RCC 7860 (cell line): ENCODE data around the gene CAPZB.

Source experiments
- DNase-seq: peaks from one replicate; pipeline ENCODE4 v3.0.0-alpha.2; 2015; ENCODE audit warnings: low spot score
- FAIRE-seq: peaks from 2 replicates; lab custom pipeline; 2012; peaks lifted over from hg19 to GRCh38; lab: Jason Lieb, UNC

The CAPZB gene

GRCh38 chr1:19450811-19451515 lies 34.4 kb downstream of the CAPZB start:
- DNase-seq (peak; percentile 84), FAIRE-seq (peak; percentile 91)

DNA sequence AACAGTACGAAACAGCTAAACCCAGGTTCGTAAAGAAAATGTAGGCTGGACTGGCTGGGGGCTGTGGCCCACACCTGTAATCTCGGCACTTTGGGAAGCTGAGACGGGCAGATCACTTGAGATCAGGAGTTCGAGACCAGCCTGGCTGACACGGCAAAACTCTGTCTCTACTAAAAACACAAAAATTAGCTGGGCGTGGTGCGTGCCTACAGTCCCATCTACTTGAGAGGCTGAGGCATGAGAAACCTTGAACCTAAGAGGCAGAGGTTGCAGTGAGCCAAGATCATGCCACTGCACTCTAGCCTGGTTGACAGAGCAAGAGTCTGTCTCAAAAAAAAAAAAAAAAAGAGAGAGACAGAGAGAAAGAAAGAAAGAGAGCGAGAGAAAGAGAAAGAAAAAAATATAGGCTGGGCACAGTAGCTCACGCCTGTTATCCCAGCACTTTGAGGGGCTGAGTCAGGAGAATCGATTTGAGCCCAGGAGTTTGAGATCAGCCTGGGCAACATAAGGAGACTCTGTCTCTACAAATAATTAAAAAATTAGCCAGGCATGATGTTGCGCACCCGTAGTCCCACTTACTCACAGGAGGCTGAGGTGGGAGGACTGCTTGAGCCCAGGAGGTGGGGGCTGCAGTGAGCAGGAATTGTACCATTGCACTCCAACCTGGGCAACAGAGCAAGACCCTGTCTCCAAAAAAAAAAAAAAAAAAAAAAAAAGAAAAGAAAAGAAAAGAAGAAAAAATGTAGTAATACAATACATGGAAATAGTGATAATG lies 35.7 kb downstream of the CAPZB start:
- DNase-seq, result peak; percentile 20
- FAIRE-seq, result no peak

DNA sequence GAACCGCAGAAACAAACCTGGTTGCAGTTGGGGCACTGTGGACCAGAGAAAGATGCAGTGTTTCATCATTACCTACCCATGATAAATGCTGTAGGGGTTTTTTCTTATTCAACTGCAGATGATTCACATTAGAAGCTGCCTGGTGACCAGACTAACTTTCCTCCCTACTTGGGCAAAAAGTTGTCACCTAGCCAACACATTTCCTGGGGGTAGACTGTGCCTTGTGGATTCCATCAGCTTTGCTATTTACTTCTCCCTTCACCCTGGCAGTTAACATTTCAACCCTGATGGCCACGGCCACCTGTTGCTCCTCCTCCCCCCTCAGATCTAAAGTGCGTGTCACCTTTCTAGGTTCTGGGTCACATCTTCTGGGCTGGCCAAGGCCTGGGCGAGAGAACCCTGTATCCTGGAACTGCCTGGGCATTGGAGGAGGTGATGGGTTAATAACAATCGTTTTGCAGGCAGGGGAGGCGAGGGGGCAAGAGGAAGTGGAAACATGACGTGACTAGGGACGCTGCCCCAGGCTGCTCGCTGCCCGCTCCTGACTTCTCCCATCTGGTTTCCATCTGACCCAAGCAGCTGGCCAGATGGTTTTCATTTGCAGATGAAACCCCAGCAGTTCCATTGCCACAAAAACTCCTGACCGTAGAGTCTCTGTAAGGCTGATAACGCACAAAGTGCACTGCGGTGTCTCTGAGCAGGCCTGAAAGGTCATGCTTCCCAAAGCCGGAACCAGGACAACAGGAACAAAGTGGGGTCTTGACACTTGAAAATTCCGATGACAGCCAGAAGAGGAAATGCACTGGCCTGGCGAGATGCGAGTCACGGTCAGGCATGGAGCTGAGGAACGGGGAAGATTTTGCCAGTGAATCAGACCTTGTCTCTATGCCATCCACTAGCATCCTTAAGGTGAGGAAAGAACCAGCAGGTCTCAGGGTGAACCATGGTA lies 36.6 kb downstream of the CAPZB start:
- FAIRE-seq, result peak; percentile 97
- DNase-seq, result peak; percentile 98

DNA sequence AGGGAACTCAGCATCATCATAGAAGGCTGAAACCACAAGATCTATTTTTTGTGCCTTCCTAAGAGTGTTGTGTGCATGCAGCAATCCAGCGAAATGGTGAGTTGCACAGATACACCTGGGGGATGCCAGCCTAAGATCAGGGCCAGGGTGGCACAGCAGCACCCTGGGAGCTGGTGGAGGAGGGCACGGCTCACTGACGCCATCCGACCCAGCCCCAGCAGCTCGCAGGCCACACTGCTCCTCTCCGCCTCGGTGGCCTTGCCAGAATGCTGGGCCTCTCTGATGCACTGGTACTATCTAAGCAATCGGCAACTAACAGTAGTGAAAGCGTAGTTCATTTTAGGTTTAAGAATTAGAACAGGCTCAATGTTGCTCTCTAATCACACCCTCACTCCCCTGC lies 37.8 kb downstream of the CAPZB start:
- FAIRE-seq (no peak), DNase-seq (no peak)

- no peak for FAIRE-seq
- peak; percentile 52 for DNase-seq
These were observed 39.7 kb downstream of the CAPZB start for GRCh38 chr1:19445417-19446342.

GRCh38 chr1:19444296-19445021 lies 40.9 kb downstream of the CAPZB start:
- FAIRE-seq (no peak), DNase-seq (no peak)

- no peak for DNase-seq
- FAIRE-seq, result no peak
These were observed 42.0 kb downstream of the CAPZB start for GRCh38 chr1:19443326-19443725.

DNA sequence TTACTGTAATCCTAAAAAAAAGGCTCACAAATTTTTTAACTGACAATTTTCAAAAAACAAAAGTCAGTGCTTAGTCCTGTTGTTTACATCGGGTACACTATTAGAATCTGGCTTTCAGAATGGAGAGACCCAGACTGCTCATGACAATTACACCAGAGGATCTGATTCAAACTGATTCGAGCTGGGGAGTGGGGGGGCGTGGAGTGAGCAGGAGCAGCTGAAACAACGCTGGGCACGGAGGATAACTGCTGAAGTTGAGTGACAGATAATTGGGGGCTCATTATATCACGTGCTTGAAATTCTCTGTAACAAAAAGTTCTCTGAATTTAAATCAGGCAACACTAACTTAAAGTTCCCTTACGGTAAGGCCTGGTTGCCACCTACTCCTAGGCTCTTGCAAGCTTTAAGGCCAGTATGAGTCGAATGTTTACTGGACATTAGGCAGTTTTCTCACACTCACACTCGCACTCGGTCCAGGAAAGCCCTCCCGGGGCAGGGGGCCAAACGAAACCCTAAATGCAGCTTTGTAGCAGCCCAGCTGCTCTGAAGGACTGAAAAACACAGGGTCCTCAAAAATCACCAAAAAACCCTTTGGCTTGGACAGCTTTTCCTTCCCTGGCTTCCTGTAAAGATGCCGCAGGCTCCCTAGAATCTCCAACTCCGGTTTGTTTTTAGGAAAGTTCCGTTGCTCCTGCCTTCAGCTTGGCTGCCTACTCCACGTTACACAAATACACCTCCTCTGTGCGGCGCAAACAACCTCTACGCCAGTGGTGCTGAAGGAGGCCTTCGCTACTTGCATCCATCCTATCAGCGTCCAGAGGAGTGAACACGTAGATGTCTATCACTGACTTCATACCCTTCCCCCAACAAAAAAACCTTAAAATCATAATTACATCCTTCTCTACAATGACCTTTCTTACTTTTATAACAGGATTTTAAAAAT lies 42.9 kb downstream of the CAPZB start:
- FAIRE-seq (no peak), DNase-seq (no peak)

DNA sequence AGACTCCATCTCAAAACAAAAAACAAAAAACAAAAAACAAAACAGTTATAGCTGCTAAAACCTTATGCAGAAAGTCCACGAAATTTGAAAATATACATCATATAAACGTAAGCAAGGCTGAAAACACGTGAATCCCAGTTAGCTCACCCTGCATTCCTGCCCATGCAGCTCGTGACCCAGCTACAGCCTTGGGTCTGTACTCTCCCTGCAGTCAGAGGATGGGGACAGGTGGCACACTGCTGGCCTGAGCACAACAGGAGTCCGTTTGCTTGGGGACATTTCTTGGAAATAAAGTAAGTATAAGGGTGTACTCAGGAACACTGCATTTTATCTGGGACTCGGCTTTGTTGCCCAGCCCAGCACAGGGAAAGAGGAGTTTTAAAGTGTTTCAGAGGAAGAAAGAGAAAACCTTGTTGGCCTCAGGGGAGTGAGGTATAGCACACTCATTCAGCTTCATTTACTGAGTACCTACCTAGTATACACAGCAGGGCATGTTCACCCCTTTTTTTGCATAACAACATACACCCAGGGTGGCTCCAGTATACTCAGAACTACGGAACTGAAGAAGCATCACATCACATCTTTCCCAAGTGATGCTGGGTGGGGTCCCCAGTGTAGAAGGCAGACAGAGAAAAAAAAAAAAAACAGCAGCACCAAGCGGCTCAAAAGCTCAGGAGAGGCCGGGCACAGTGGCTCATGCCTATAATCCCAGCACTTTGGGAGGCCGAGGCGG lies 44.1 kb downstream of the CAPZB start:
- DNase-seq (no peak), FAIRE-seq (no peak)

DNA sequence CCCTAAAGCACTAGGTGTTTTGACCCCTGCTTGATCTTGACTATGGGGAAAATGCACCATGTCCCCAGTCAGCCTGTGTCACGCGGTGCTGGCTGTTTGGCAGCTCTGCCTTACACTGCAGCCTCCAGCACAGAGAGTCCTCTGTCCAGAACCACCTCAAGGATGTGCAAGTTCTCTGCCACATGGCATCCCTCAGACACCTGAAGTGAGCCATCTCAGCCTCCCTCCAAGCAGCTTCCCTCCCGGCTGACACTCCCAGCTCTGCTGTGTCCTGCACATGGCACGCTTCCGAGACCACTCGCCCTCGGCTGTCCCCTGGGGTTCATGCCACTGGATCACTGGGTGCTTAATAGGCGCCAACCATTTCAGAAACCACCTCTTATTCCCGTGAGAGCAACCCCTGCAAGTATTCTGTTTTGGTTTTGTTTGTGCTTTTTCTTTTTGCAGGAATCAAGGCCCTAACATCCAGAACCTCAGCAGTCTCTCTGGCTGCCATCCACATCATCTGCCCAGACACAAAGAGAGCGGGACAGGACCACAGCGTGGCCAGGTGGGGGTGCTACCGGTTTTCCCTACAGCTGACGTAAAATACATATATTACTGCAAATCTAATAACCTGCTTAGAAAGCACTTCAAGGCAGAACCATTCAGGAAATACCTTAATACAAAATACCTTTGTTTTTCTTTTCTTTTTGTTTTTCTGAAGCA lies 45.7 kb downstream of the CAPZB start:
- FAIRE-seq (no peak), DNase-seq (no peak)

- DNase-seq, result no peak
- no peak for FAIRE-seq
These were observed 46.7 kb downstream of the CAPZB start for GRCh38 chr1:19438516-19439195.

- DNase-seq (no peak), FAIRE-seq (no peak)
These were observed 47.4 kb downstream of the CAPZB start for GRCh38 chr1:19437891-19438294.

GRCh38 chr1:19436716-19437476 lies 48.4 kb downstream of the CAPZB start:
- FAIRE-seq, result peak; percentile 62

GRCh38 chr1:19435851-19436455 lies 49.4 kb downstream of the CAPZB start:
- DNase-seq, result peak; percentile 68
- peak; percentile 82 for FAIRE-seq

More at GRCh38 chr1:19436716-19437476, 48.4 kb downstream of the CAPZB start:
- DNase-seq, result peak; percentile 41

GRCh38 chr1:19435181-19435580 lies 50.2 kb downstream of the CAPZB start:
- FAIRE-seq (no peak), DNase-seq (no peak)

DNA sequence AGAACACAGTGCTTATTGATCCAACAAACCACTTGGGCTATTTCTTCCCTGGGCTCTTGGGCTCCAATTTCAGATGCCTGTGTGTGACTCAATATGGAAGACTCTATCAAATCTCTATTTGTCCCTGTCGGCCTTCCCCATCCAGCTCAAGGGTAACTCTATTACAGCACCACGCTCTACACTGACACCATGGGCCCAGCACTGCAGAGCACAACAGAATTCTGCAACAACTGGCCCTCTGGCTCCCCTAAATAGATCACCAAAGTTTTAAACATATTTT lies 51.7 kb downstream of the CAPZB start:
- no peak for FAIRE-seq
- DNase-seq, result no peak
